HEK293T (cell line): ENCODE measurements around the gene EFHC2.

Experiments
- ARNT ChIP-seq: fragments of 450-650 bp; IDR thresholded peaks from 2 replicates; pipeline ENCODE4 v1.6.1; 2017; ENCODE audit warnings: mild to moderate bottlenecking
- BHLHE40 ChIP-seq: fragments of 450-650 bp; IDR thresholded peaks from 2 replicates; pipeline ENCODE4 v1.6.1; 2016; ENCODE audit warnings: mild to moderate bottlenecking, moderate library complexity, borderline replicate concordance
- ELF4 ChIP-seq: fragments of 450-650 bp; IDR thresholded peaks from 2 replicates; pipeline ENCODE4 v1.6.1; 2017; ENCODE audit warnings: antibody characterized with exemption
- FOXA1 ChIP-seq: fragments of 450-650 bp; IDR thresholded peaks from 2 replicates; pipeline ENCODE4 v1.6.1; 2016; ENCODE audit warnings: mild to moderate bottlenecking
- FOXM1 ChIP-seq: fragments of 450-650 bp; IDR thresholded peaks from 2 replicates; pipeline ENCODE4 v1.6.1; 2017; ENCODE audit warnings: mild to moderate bottlenecking, borderline replicate concordance
- L3MBTL2 ChIP-seq: fragments of 450-650 bp; conservative IDR thresholded peaks from 2 replicates; pipeline ENCODE4 v1.6.1; 2016; ENCODE audit warnings: mild to moderate bottlenecking
- LEF1 ChIP-seq: fragments of 450-650 bp; IDR thresholded peaks from 2 replicates; pipeline ENCODE4 v1.6.1; 2017; ENCODE audit warnings: mild to moderate bottlenecking, borderline replicate concordance
- NFRKB ChIP-seq: fragments of 450-650 bp; IDR thresholded peaks from 2 replicates; pipeline ENCODE4 v1.6.1; 2016; ENCODE audit warnings: mild to moderate bottlenecking, moderate library complexity
- SP1 ChIP-seq: fragments of 450-650 bp; IDR thresholded peaks from 2 replicates; pipeline ENCODE4 v1.6.1; 2017
- SUZ12 ChIP-seq: fragments of 450-650 bp; IDR thresholded peaks from 2 replicates; pipeline ENCODE4 v1.6.1; 2016; ENCODE audit warnings: mild to moderate bottlenecking
- ZNF384 ChIP-seq: fragments of 450-650 bp; IDR thresholded peaks from 2 replicates; pipeline ENCODE4 v1.6.1; 2016

DNA sequence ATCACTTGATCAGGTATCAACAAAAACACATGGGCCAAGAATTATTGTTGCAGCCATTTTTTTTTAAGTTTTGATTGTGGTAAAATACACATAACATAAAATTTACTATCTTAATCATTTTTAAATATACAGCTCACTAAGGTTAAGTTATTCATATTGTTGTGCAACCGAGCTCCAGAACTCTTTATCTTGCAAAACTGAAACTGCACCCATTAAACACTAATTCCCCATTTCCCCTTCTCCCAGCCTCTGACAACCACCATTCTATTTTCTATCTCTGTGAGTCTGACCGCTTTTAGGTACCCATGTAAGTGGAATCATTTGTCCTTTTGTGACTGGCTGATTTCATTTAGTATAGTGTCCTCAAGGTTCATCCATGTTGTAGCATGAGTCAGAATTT, 244.1 kb downstream of the EFHC2 start:
- TF ChIP-seq LEF1 (no peak), ELF4 (no peak), NFRKB (no peak), ARNT (no peak), BHLHE40 (no peak), SP1 (no peak), FOXM1 (no peak), SUZ12 (no peak), FOXA1 (no peak), L3MBTL2 (no peak), ZNF384 (no peak)
